ENCODE data around the gene PLA2G6.

DNA sequence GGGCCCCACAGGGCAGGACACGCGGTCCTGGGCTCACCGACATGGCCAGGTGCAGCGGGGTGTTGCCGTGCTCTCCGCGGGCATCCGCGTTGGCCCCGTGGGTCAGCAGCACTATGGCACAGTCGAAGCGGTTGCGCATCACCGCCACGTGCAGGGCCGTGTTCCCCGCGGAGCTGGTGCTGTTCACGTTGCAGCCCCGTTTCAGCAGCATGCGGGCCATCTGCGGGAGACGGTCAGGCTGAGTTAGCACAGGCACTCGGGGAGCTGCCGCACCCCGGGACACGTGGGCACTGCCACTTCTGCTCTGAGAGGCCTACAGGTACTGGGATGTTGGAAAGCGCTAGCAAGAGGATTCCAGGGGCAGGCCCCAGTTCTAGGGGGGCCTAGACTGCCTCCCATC is 48.8 kb downstream of the PLA2G6 start:
- TF ChIP-seq, protein P1, sequence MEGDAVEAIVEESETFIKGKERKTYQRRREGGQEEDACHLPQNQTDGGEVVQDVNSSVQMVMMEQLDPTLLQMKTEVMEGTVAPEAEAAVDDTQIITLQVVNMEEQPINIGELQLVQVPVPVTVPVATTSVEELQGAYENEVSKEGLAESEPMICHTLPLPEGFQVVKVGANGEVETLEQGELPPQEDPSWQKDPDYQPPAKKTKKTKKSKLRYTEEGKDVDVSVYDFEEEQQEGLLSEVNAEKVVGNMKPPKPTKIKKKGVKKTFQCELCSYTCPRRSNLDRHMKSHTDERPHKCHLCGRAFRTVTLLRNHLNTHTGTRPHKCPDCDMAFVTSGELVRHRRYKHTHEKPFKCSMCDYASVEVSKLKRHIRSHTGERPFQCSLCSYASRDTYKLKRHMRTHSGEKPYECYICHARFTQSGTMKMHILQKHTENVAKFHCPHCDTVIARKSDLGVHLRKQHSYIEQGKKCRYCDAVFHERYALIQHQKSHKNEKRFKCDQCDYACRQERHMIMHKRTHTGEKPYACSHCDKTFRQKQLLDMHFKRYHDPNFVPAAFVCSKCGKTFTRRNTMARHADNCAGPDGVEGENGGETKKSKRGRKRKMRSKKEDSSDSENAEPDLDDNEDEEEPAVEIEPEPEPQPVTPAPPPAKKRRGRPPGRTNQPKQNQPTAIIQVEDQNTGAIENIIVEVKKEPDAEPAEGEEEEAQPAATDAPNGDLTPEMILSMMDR (IDR thresholded peaks at IDR 0.05): no peak
- no peak for TF ChIP-seq POLR2A (IDR thresholded peaks at IDR 0.05)
